HEK293 (cell line): ENCODE results near the gene POLN.

Experiments
- KLF10 ChIP-seq: fragments of 450-650 bp; IDR thresholded peaks from 2 replicates; pipeline ENCODE4 v1.5.1; 2018; ENCODE audit warnings: missing biosample characterization, mild to moderate bottlenecking, missing genetic modification characterization
- ZNF157 ChIP-seq: fragments of 450-650 bp; formaldehyde crosslinking; IDR thresholded peaks from 2 replicates; pipeline ENCODE4 v1.5.1; 2016; ENCODE audit warnings: missing biosample characterization, missing genetic modification characterization
- ZNF274 ChIP-seq, 2 experiments: fragments of 200-500 bp in 1 of 2; fragments of 450-650 bp in 1 of 2; sonication (Bioruptor generic) in 1 of 2; formaldehyde crosslinking in 1 of 2; IDR thresholded peaks; 2 replicates each; pipeline versions ENCODE4 v1.5.1 to v1.6.1; 2014 to 2016; ENCODE audit warnings: borderline replicate concordance in 1 of 2, inconsistent platforms in 1 of 2, low read length in 1 of 2, missing biosample characterization in 1 of 2, missing genetic modification characterization in 1 of 2
- ZNF311 ChIP-seq: fragments of 450-650 bp; formaldehyde crosslinking; IDR thresholded peaks from 2 replicates; pipeline ENCODE4 v1.5.1; 2017; ENCODE audit warnings: missing biosample characterization, missing genetic modification characterization, borderline replicate concordance
- ZNF335 ChIP-seq: fragments of 450-650 bp; formaldehyde crosslinking; conservative IDR thresholded peaks from 2 replicates; pipeline ENCODE4 v1.5.1; 2016; ENCODE audit warnings: missing biosample characterization, missing genetic modification characterization
- ZNF350 ChIP-seq: fragments of 450-650 bp; formaldehyde crosslinking; IDR thresholded peaks from 2 replicates; pipeline ENCODE4 v1.5.0; 2017; ENCODE audit warnings: missing biosample characterization, mild to moderate bottlenecking, missing genetic modification characterization
- ZNF560 ChIP-seq: fragments of 450-650 bp; formaldehyde crosslinking; IDR thresholded peaks from 2 replicates; pipeline ENCODE4 v1.5.1; 2017; ENCODE audit warnings: missing biosample characterization, missing genetic modification characterization, borderline replicate concordance
- ZNF777 ChIP-seq: fragments of 450-650 bp; formaldehyde crosslinking; IDR thresholded peaks from 2 replicates; pipeline ENCODE4 v1.5.1; 2017; ENCODE audit warnings: missing biosample characterization, missing genetic modification characterization, borderline replicate concordance
- TF ChIP-seq, protein P1 (sequence below): fragments of 450-650 bp; formaldehyde crosslinking; IDR thresholded peaks from 2 replicates; pipeline ENCODE4 v1.5.1; 2016; ENCODE audit warnings: missing biosample characterization, missing genetic modification characterization
- TF ChIP-seq, protein P2 (sequence below): fragments of 450-650 bp; formaldehyde crosslinking; IDR thresholded peaks from 2 replicates; pipeline ENCODE4 v1.5.1; 2016; ENCODE audit warnings: missing biosample characterization, missing genetic modification characterization
- TF ChIP-seq, protein P3 (sequence below): fragments of 450-650 bp; formaldehyde crosslinking; IDR thresholded peaks from 2 replicates; pipeline ENCODE4 v1.5.1; 2016; ENCODE audit warnings: missing biosample characterization, missing genetic modification characterization, borderline replicate concordance

DNA sequence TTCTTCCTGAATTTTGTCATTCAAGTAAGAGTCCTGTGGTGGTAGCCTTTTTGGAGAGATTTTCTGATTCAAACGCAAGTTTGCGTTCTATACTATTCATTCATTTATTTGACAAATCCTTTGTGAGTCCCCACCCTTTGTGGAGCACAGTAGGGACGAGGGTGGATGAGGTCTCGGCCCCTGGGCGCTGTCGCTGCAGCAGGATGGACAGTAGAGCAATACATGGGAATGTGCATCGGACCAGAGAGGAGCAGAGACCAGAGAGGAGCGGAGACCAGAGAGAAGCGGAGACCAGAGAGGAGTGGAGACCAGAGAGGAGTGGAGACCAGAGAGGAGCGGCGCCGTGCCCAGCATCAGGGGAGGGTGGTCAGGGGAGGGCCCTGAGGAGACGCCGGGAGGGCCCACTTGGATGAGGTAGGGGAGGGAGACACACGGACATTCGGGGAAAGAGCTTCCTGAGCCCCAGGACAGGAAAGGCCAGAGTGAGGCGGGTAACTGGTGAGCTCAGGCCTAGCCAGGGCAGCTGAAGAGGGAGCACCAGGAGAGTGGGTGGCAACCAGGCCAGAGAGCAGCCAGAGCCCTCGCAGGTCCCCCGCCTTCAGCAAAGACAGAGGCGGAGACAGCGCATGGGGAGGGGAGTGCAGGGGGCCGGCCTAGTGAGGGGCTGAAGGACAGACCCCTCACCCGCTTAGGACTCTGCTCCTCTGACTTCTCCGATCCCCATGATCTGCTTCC, 115.4 kb downstream of the POLN start:
- TF ChIP-seq, protein P1, sequence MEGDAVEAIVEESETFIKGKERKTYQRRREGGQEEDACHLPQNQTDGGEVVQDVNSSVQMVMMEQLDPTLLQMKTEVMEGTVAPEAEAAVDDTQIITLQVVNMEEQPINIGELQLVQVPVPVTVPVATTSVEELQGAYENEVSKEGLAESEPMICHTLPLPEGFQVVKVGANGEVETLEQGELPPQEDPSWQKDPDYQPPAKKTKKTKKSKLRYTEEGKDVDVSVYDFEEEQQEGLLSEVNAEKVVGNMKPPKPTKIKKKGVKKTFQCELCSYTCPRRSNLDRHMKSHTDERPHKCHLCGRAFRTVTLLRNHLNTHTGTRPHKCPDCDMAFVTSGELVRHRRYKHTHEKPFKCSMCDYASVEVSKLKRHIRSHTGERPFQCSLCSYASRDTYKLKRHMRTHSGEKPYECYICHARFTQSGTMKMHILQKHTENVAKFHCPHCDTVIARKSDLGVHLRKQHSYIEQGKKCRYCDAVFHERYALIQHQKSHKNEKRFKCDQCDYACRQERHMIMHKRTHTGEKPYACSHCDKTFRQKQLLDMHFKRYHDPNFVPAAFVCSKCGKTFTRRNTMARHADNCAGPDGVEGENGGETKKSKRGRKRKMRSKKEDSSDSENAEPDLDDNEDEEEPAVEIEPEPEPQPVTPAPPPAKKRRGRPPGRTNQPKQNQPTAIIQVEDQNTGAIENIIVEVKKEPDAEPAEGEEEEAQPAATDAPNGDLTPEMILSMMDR (tag by site-specific recombination): no peak
- TF ChIP-seq KLF10 (tag by site-specific recombination) (no peak), ZNF350 (no peak), ZNF335 (no peak), ZNF560 (tag by site-specific recombination) (no peak), ZNF777 (tag by site-specific recombination) (no peak), ZNF274 (IDR thresholded peaks at IDR 0.05; ENCODE audit: low read length) (no peak), ZNF274 (tag by site-specific recombination; IDR thresholded peaks at IDR 0.05; ENCODE audit: borderline replicate concordance) (no peak), ZNF311 (tag by site-specific recombination) (no peak), ZNF157 (no peak)
- TF ChIP-seq, protein P2, sequence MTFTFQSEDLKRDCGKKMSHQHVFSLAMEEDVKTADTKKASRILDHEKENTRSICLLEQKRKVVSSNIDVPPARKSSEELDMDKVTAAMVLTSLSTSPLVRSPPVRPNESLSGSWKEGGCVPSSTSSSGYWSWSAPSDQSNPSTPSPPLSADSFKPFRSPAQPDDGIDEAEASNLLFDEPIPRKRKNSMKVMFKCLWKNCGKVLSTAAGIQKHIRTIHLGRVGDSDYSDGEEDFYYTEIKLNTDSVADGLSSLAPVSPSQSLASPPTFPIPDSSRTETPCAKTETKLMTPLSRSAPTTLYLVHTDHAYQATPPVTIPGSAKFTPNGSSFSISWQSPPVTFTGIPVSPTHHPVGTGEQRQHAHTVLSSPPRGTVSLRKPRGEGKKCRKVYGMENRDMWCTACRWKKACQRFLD (tag by site-specific recombination): no peak
- TF ChIP-seq, protein P3, sequence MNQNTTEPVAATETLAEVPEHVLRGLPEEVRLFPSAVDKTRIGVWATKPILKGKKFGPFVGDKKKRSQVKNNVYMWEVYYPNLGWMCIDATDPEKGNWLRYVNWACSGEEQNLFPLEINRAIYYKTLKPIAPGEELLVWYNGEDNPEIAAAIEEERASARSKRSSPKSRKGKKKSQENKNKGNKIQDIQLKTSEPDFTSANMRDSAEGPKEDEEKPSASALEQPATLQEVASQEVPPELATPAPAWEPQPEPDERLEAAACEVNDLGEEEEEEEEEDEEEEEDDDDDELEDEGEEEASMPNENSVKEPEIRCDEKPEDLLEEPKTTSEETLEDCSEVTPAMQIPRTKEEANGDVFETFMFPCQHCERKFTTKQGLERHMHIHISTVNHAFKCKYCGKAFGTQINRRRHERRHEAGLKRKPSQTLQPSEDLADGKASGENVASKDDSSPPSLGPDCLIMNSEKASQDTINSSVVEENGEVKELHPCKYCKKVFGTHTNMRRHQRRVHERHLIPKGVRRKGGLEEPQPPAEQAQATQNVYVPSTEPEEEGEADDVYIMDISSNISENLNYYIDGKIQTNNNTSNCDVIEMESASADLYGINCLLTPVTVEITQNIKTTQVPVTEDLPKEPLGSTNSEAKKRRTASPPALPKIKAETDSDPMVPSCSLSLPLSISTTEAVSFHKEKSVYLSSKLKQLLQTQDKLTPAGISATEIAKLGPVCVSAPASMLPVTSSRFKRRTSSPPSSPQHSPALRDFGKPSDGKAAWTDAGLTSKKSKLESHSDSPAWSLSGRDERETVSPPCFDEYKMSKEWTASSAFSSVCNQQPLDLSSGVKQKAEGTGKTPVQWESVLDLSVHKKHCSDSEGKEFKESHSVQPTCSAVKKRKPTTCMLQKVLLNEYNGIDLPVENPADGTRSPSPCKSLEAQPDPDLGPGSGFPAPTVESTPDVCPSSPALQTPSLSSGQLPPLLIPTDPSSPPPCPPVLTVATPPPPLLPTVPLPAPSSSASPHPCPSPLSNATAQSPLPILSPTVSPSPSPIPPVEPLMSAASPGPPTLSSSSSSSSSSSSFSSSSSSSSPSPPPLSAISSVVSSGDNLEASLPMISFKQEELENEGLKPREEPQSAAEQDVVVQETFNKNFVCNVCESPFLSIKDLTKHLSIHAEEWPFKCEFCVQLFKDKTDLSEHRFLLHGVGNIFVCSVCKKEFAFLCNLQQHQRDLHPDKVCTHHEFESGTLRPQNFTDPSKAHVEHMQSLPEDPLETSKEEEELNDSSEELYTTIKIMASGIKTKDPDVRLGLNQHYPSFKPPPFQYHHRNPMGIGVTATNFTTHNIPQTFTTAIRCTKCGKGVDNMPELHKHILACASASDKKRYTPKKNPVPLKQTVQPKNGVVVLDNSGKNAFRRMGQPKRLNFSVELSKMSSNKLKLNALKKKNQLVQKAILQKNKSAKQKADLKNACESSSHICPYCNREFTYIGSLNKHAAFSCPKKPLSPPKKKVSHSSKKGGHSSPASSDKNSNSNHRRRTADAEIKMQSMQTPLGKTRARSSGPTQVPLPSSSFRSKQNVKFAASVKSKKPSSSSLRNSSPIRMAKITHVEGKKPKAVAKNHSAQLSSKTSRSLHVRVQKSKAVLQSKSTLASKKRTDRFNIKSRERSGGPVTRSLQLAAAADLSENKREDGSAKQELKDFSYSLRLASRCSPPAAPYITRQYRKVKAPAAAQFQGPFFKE (tag by site-specific recombination): no peak
